DOHH2 (cell line): ENCODE data around the gene UBR3.
A peak's percentile ranks its signal among the peaks of the same experiment; 100 is the strongest.
"Not testable (repeated sequence)": the region's sequence is repeated elsewhere in the genome, so short reads cannot be mapped to it uniquely, and the experiment has no call there.

Experiments used
- H3F3A ChIP-seq: fragments of 200-600 bp; sonication (generic), shearing (Covaris generic); 2 replicates; pipeline ENCODE4 v1.6.0; 2016; ENCODE audit warnings: antibody characterized with exemption, mild to moderate bottlenecking; ENCODE audit not compliant: control insufficient read depth, insufficient read depth
- H3K27ac ChIP-seq: fragments of 200-600 bp; sonication (generic); 2 replicates; pipeline ENCODE4 v1.5.1; 2014; ENCODE audit warnings: low read depth, mild to moderate bottlenecking, low read length, moderate library complexity
- H3K27me3 ChIP-seq: fragments of 200-600 bp; sonication (generic); 2 replicates; pipeline ENCODE4 v1.6.1; 2014; ENCODE audit warnings: mild to moderate bottlenecking, low read length, mixed read lengths; ENCODE audit not compliant: control insufficient read depth
- H3K36me3 ChIP-seq: fragments of 200-600 bp; sonication (generic); 2 replicates; pipeline ENCODE4 v1.6.1; 2014; ENCODE audit warnings: mild to moderate bottlenecking, low read length, moderate library complexity, mixed read lengths; ENCODE audit not compliant: control insufficient read depth
- H3K4me1 ChIP-seq: fragments of 200-600 bp; sonication (generic); 2 replicates; pipeline ENCODE4 v1.6.1; 2014; ENCODE audit warnings: mild to moderate bottlenecking, low read length, mixed read lengths; ENCODE audit not compliant: control insufficient read depth
- H3K4me2 ChIP-seq: fragments of 200-600 bp; sonication (generic); 2 replicates; pipeline ENCODE4 v1.6.0; 2014; ENCODE audit warnings: mild to moderate bottlenecking, low read length, moderate library complexity
- H3K4me3 ChIP-seq: fragments of 200-600 bp; sonication (generic); 2 replicates; pipeline ENCODE4 v1.5.1; 2014; ENCODE audit warnings: mild to moderate bottlenecking, low read length, mixed read lengths
- H3K79me2 ChIP-seq: fragments of 200-600 bp; sonication (generic); 2 replicates; pipeline ENCODE4 v1.6.1; 2014; ENCODE audit warnings: mild to moderate bottlenecking, low read length, mixed read lengths; ENCODE audit not compliant: control insufficient read depth
- H3K9me2 ChIP-seq: fragments of 200-600 bp; sonication (generic); replicated peaks from 2 replicates; pipeline ENCODE4 v1.6.1; 2014; ENCODE audit warnings: mild to moderate bottlenecking, low read length, mixed read lengths; ENCODE audit not compliant: control insufficient read depth
- H3K9me3 ChIP-seq: fragments of 200-600 bp; sonication (generic); 2 replicates; pipeline ENCODE4 v1.6.1; 2014; ENCODE audit warnings: antibody characterized with exemption, low read length, mixed read lengths; ENCODE audit not compliant: control insufficient read depth, insufficient read depth
- H4K20me1 ChIP-seq: fragments of 200-600 bp; sonication (generic); 2 replicates; pipeline ENCODE4 v1.6.0; 2014; ENCODE audit warnings: low read depth, mild to moderate bottlenecking, antibody characterized with exemption, low read length, moderate library complexity; ENCODE audit not compliant: control insufficient read depth, insufficient read depth
- CTCF ChIP-seq: fragments of 200-600 bp; sonication (generic); IDR thresholded peaks from one replicate; pipeline ENCODE4 v1.5.1; 2014; ENCODE audit warnings: antibody characterized with exemption, mild to moderate bottlenecking, low read depth, low read length; ENCODE audit not compliant: poor library complexity, severe bottlenecking
- EZH2phosphoT487 ChIP-seq: fragments of 200-600 bp; sonication (generic); IDR thresholded peaks from 2 replicates; pipeline ENCODE4 v1.6.1; 2017; ENCODE audit warnings: borderline replicate concordance, mild to moderate bottlenecking, antibody characterized with exemption, low read length, moderate library complexity, mixed read lengths

Gene UBR3

GRCh38 chr2:169849710-169850109 lies 22.5 kb downstream of the UBR3 start:
- no peaks in the 10 kb centered on the region for H4K20me1 ChIP-seq
- H3K79me2 ChIP-seq, result peaks cover 44% of the 10 kb centered on the region
- H3K36me3 ChIP-seq, result no peaks in the 10 kb centered on the region
- TF ChIP-seq EZH2phosphoT487, result no peak
- TF ChIP-seq CTCF, result no peak
- H3K9me3 ChIP-seq, result no peaks in the 10 kb centered on the region
- H3K4me1 ChIP-seq, result peaks cover 13% of the 10 kb centered on the region
- no peaks in the 10 kb centered on the region for H3K27me3 ChIP-seq
- no peak overlapping the region for H3K4me3 ChIP-seq
- peaks cover 3% of the 10 kb centered on the region; the same call in 1 of the 2 replicates for H3F3A ChIP-seq
- no peak overlapping the region for H3K27ac ChIP-seq
- no peaks in the 10 kb centered on the region for H3K9me2 ChIP-seq
- H3K4me2 ChIP-seq, result no peak overlapping the region

GRCh38 chr2:169853041-169853668 lies 25.9 kb downstream of the UBR3 start:
- peaks cover 3% of the 10 kb centered on the region; the same call in 1 of the 2 replicates for H3F3A ChIP-seq
- no peak for TF ChIP-seq EZH2phosphoT487
- TF ChIP-seq CTCF, result no peak
- peaks cover 13% of the 10 kb centered on the region for H3K4me1 ChIP-seq
- H3K9me3 ChIP-seq, result no peaks in the 10 kb centered on the region
- H3K27me3 ChIP-seq, result no peaks in the 10 kb centered on the region
- peak overlapping the region; percentile 31; the same call in 1 of the 2 replicates for H3K4me2 ChIP-seq
- H3K27ac ChIP-seq, result no peak overlapping the region
- H4K20me1 ChIP-seq, result no peaks in the 10 kb centered on the region
- no peaks in the 10 kb centered on the region for H3K9me2 ChIP-seq
- no peak overlapping the region for H3K4me3 ChIP-seq
- H3K36me3 ChIP-seq, result no peaks in the 10 kb centered on the region
- H3K79me2 ChIP-seq, result peaks cover 34% of the 10 kb centered on the region

GRCh38 chr2:169855281-169856258 lies 28.3 kb downstream of the UBR3 start:
- not testable (repeated sequence) for H4K20me1 ChIP-seq, H3K27ac ChIP-seq, H3F3A ChIP-seq, H3K9me2 ChIP-seq, H3K36me3 ChIP-seq, H3K4me2 ChIP-seq, H3K4me3 ChIP-seq, H3K27me3 ChIP-seq, H3K9me3 ChIP-seq
- peaks cover 13% of the 10 kb centered on the region for H3K4me1 ChIP-seq
- peaks cover 31% of the 10 kb centered on the region for H3K79me2 ChIP-seq

GRCh38 chr2:169859423-169859822 lies 32.2 kb downstream of the UBR3 start:
- Histone ChIP-seq H3K9me2 (no peaks in the 10 kb centered on the region), H3K4me3 (no peak overlapping the region), H3K79me2 (peaks cover 47% of the 10 kb centered on the region), H3F3A (no peaks in the 10 kb centered on the region), H3K36me3 (no peaks in the 10 kb centered on the region), H3K4me1 (no peaks in the 10 kb centered on the region), H3K4me2 (no peak overlapping the region), H3K27me3 (no peaks in the 10 kb centered on the region), H3K27ac (no peak overlapping the region), H3K9me3 (no peaks in the 10 kb centered on the region), H4K20me1 (no peaks in the 10 kb centered on the region)
- TF ChIP-seq EZH2phosphoT487, result no peak
- TF ChIP-seq CTCF, result no peak
